Renal cortex interstitium (tissue), 3 donors: Measurements from ENCODE around the gene LGALS1. TPM values are rescaled to one million over a fixed set of nuclear protein-coding genes. Genes with fewer than 3 reads are reported as not detected.

Experiments
- polyA plus RNA-seq, 3 donors: library from polyadenylated mRNA; unstranded; fragments of 120-200 nt; gene quantifications; one replicate each; pipeline ENCODE4 v1.2.1, GENCODE V29; 2013; ENCODE audit not compliant: insufficient read length in 3 of 3

The LGALS1 gene
- polyA plus RNA-seq, 3 donors, result 311 to 548 (median 409) TPM

Other genes starting within 250 kb of the LGALS1 start
- gene ELFN2, start 248.2 kb upstream of the LGALS1 start, polyA plus RNA-seq, result 1 to 10 TPM; 1.2 to 2.2 (median 2.0) TPM
- 10 to 100 TPM in 1 of 3 donors, 1 to 10 TPM in 2; 9.5 to 10.4 (median 10.0) TPM for gene MFNG, start 189.3 kb upstream of the LGALS1 start, polyA plus RNA-seq
- 10 to 100 TPM; 20.6 to 26.1 (median 23.2) TPM for gene CARD10, start 156.2 kb upstream of the LGALS1 start, polyA plus RNA-seq
- gene CDC42EP1, start 115.2 kb upstream of the LGALS1 start, polyA plus RNA-seq, result 10 to 100 TPM; 33.3 to 54.7 (median 49.4) TPM
- 10 to 100 TPM; 32.2 to 35.1 (median 34.0) TPM for gene LGALS2, start 95.5 kb upstream of the LGALS1 start, polyA plus RNA-seq
- 10 to 100 TPM; 46.3 to 83.9 (median 57.4) TPM for gene GGA1, start 66.8 kb upstream of the LGALS1 start, polyA plus RNA-seq
- gene SH3BP1, start 36.0 kb upstream of the LGALS1 start, polyA plus RNA-seq, result 10 to 100 TPM; 13.9 to 24.7 (median 24.1) TPM
- gene PDXP, start 16.9 kb upstream of the LGALS1 start, polyA plus RNA-seq, result 10 to 100 TPM; 13.6 to 20.5 (median 17.7) TPM
- 10 to 100 TPM; 15.2 to 23.0 (median 23.0) TPM for gene NOL12, start 10.7 kb downstream of the LGALS1 start, polyA plus RNA-seq
- gene TRIOBP, start 21.4 kb downstream of the LGALS1 start, polyA plus RNA-seq, result 10 to 100 TPM; 57.5 to 80.8 (median 78.7) TPM
- gene GCAT, start 132.3 kb downstream of the LGALS1 start, polyA plus RNA-seq, result 10 to 100 TPM; 10.4 to 17.9 (median 16.6) TPM
- gene GALR3, start 147.7 kb downstream of the LGALS1 start, polyA plus RNA-seq, result not detected
- gene ANKRD54, start 168.7 kb downstream of the LGALS1 start, polyA plus RNA-seq, result 10 to 100 TPM; 23.2 to 26.5 (median 26.3) TPM
- 1,000 to 10,000 TPM in 2 of 3 donors, 100 to 1,000 TPM in 1; 915 to 1,103 (median 1,045) TPM for gene EIF3L, start 173.8 kb downstream of the LGALS1 start, polyA plus RNA-seq
- gene MICALL1, start 230.7 kb downstream of the LGALS1 start, polyA plus RNA-seq, result 10 to 100 TPM; 22.3 to 34.6 (median 27.2) TPM